SK-N-SH (cell line): Measurements from ENCODE around the gene HARS2.

ENCODE experiments used
- CHD2 ChIP-seq: fragments of 150-350 bp; IDR thresholded peaks from 2 replicates; pipeline ENCODE4 v1.6.1; 2018; ENCODE audit warnings: low read length; ENCODE audit not compliant: partially characterized antibody
- CTCF ChIP-seq: fragments of 200-600 bp; sonication (generic); IDR thresholded peaks from 2 replicates; pipeline ENCODE4 v1.6.1; 2017; ENCODE audit warnings: antibody characterized with exemption, mild to moderate bottlenecking, moderate library complexity
- GATA2 ChIP-seq: sonication (generic); formaldehyde crosslinking; IDR thresholded peaks from 2 replicates; pipeline ENCODE4 v1.5.0; 2020; ENCODE audit warnings: mild to moderate bottlenecking, missing genetic modification reagents
- MXI1 ChIP-seq: IDR thresholded peaks from 2 replicates; pipeline ENCODE4 v1.6.1; 2012; ENCODE audit warnings: mild to moderate bottlenecking, low read depth, low read length, improper control_type of control experiment
- RFX5 ChIP-seq: IDR thresholded peaks from 2 replicates; pipeline ENCODE4 v1.6.1; 2012; ENCODE audit warnings: mild to moderate bottlenecking, improper control_type of control experiment, low read length
- TEAD4 ChIP-seq: IDR thresholded peaks from 2 replicates; pipeline ENCODE4 v1.4.0; 2012; ENCODE audit warnings: mild to moderate bottlenecking, borderline replicate concordance; ENCODE audit not compliant: insufficient read depth
- USF2 ChIP-seq: fragments of 150-350 bp; IDR thresholded peaks from 2 replicates; pipeline ENCODE4 v1.6.1; 2017; ENCODE audit warnings: antibody characterized with exemption, low read length, low read depth, borderline replicate concordance
- YY1 ChIP-seq: IDR thresholded peaks from 2 replicates; pipeline ENCODE4 v1.4.0; 2012; ENCODE audit warnings: low read depth, mild to moderate bottlenecking

GRCh38 chr5:140672455-140673186, 18.6 kb upstream of the HARS2 start:
- TF ChIP-seq CTCF = no peak
- no peak for TF ChIP-seq TEAD4
- TF ChIP-seq USF2 = no peak
- TF ChIP-seq YY1 = no peak
- TF ChIP-seq MXI1 = no peak
- TF ChIP-seq CHD2 = no peak
- TF ChIP-seq RFX5 = no peak
- TF ChIP-seq GATA2 (CRISPR knock-in tag) = no peak
